Activated naive CD8-positive, alpha-beta T cell treated with anti-CD3 and anti-CD28 coated beads, Interleukin-2, amount 10 ng/mL, durations not matched to agents 7 days and 5 days (primary cell): Measurements from ENCODE around the gene CAMK2D. TPM values are rescaled to one million over a fixed set of nuclear protein-coding genes. Genes with fewer than 3 reads are reported as not detected.

ENCODE experiments used
- ATAC-seq: fragments of 150-1000 bp; cut with Tn5 transposase; one replicate; pipeline ENCODE4 v1.10.0; 2021; ENCODE audit warnings: low read depth, moderate library complexity
- POLR2A ChIA-PET: fragments of 350-600 bp; sonication (Branson Sonifier 250); formaldehyde crosslinking; loops from one replicate; lab custom pipeline; 2021; ENCODE audit warnings: antibody characterized with exemption; lab: Charles Lee
- DNase-seq: peaks from one replicate; pipeline ENCODE4 v3.0.0; 2021
- H3K27ac Mint-ChIP-seq: one replicate; pipeline ENCODE4 v1.8.0; 2022; ENCODE audit warnings: mild to moderate bottlenecking, mixed read lengths
- H3K27me3 Mint-ChIP-seq: one replicate; pipeline ENCODE4 v1.8.0; 2022; ENCODE audit warnings: mild to moderate bottlenecking, moderate library complexity, mixed read lengths
- H3K36me3 Mint-ChIP-seq: one replicate; pipeline ENCODE4 v1.8.0; 2021; ENCODE audit warnings: mild to moderate bottlenecking, mixed read lengths
- H3K4me1 Mint-ChIP-seq: one replicate; pipeline ENCODE4 v1.8.0; 2021; ENCODE audit warnings: mixed read lengths
- H3K4me3 Mint-ChIP-seq: one replicate; pipeline ENCODE4 v1.8.0; 2022; ENCODE audit warnings: mild to moderate bottlenecking, moderate library complexity, mixed read lengths
- H3K9me3 Mint-ChIP-seq: one replicate; pipeline ENCODE4 v1.8.0; 2021; ENCODE audit warnings: mixed read lengths
- total RNA-seq, 2 experiments: library from RNA; stranded (reverse); gene quantifications; one replicate each; pipeline ENCODE4 v1.2.3, GENCODE V29; 2021

The CAMK2D gene
- total RNA-seq, 2 experiments from 2014 or later = 34.8 to 35.5 TPM

- POLR2A ChIA-PET = no interaction called here
- DNase-seq = no peak
- no peak overlapping the region for H3K4me3 Mint-ChIP-seq
- peaks cover 4% of the 10 kb centered on the region for H3K4me1 Mint-ChIP-seq
- H3K9me3 Mint-ChIP-seq = no peaks in the 10 kb centered on the region
- no peaks in the 10 kb centered on the region for H3K27me3 Mint-ChIP-seq
- no peak for ATAC-seq
- peaks cover 13% of the 10 kb centered on the region for H3K36me3 Mint-ChIP-seq
- no peak overlapping the region for H3K27ac Mint-ChIP-seq
Observed at GRCh38 chr4:113614414-113614813, 147.1 kb downstream of the CAMK2D start.

- POLR2A ChIA-PET = no interaction called here
- no peak overlapping the region for H3K4me3 Mint-ChIP-seq
- H3K27me3 Mint-ChIP-seq = no peaks in the 10 kb centered on the region
- H3K27ac Mint-ChIP-seq = no peak overlapping the region
- peaks cover 18% of the 10 kb centered on the region for H3K36me3 Mint-ChIP-seq
- H3K4me1 Mint-ChIP-seq = peaks cover 4% of the 10 kb centered on the region
- H3K9me3 Mint-ChIP-seq = no peaks in the 10 kb centered on the region
- DNase-seq (no peak), ATAC-seq (no peak)
Observed at GRCh38 chr4:113613503-113613902, 148.0 kb downstream of the CAMK2D start.

- DNase-seq = no peak
- Mint-ChIP-seq H3K27ac (no peak overlapping the region), H3K4me3 (no peak overlapping the region), H3K36me3 (peaks cover 38% of the 10 kb centered on the region), H3K9me3 (no peaks in the 10 kb centered on the region), H3K27me3 (no peaks in the 10 kb centered on the region), H3K4me1 (peaks cover 7% of the 10 kb centered on the region)
- POLR2A ChIA-PET = no interaction called here
- no peak for ATAC-seq
Observed at GRCh38 chr4:113610537-113610936, 151.0 kb downstream of the CAMK2D start.

GRCh38 chr4:113607998-113608397 lies 153.5 kb downstream of the CAMK2D start:
- Mint-ChIP-seq H3K27me3 (no peaks in the 10 kb centered on the region), H3K36me3 (peaks cover 42% of the 10 kb centered on the region), H3K4me3 (no peak overlapping the region), H3K4me1 (peaks cover 7% of the 10 kb centered on the region), H3K9me3 (peaks cover 2% of the 10 kb centered on the region), H3K27ac (no peak overlapping the region)
- ATAC-seq (no peak), DNase-seq (no peak)
- POLR2A ChIA-PET = no interaction called here

- DNase-seq (no peak), ATAC-seq (no peak)
- peaks cover 10% of the 10 kb centered on the region for H3K4me1 Mint-ChIP-seq
- peaks cover 2% of the 10 kb centered on the region for H3K9me3 Mint-ChIP-seq
- no peak overlapping the region for H3K27ac Mint-ChIP-seq
- POLR2A ChIA-PET = no interaction called here
- H3K27me3 Mint-ChIP-seq = no peaks in the 10 kb centered on the region
- no peak overlapping the region for H3K4me3 Mint-ChIP-seq
- H3K36me3 Mint-ChIP-seq = peaks cover 48% of the 10 kb centered on the region
Observed at GRCh38 chr4:113607147-113607720, 154.3 kb downstream of the CAMK2D start.

- peaks cover 10% of the 10 kb centered on the region for H3K4me1 Mint-ChIP-seq
- POLR2A ChIA-PET = no interaction called here
- DNase-seq (no peak), ATAC-seq (no peak)
- peaks cover 48% of the 10 kb centered on the region for H3K36me3 Mint-ChIP-seq
- no peaks in the 10 kb centered on the region for H3K27me3 Mint-ChIP-seq
- no peak overlapping the region for H3K4me3 Mint-ChIP-seq
- peaks cover 2% of the 10 kb centered on the region for H3K9me3 Mint-ChIP-seq
- no peak overlapping the region for H3K27ac Mint-ChIP-seq
Observed at GRCh38 chr4:113604955-113605354, 156.6 kb downstream of the CAMK2D start.

- DNase-seq (no peak), ATAC-seq (no peak)
- no peak overlapping the region for H3K27ac Mint-ChIP-seq
- H3K4me1 Mint-ChIP-seq = peaks cover 10% of the 10 kb centered on the region
- H3K4me3 Mint-ChIP-seq = no peak overlapping the region
- POLR2A ChIA-PET = no interaction called here
- H3K9me3 Mint-ChIP-seq = peaks cover 2% of the 10 kb centered on the region
- peaks cover 44% of the 10 kb centered on the region for H3K36me3 Mint-ChIP-seq
- no peaks in the 10 kb centered on the region for H3K27me3 Mint-ChIP-seq
Observed at GRCh38 chr4:113603911-113604310, 157.6 kb downstream of the CAMK2D start.

GRCh38 chr4:113602646-113603228 lies 158.8 kb downstream of the CAMK2D start:
- H3K27ac Mint-ChIP-seq = no peak overlapping the region
- POLR2A ChIA-PET = no interaction called here
- DNase-seq = no peak
- H3K4me3 Mint-ChIP-seq = no peak overlapping the region
- peaks cover 41% of the 10 kb centered on the region for H3K36me3 Mint-ChIP-seq
- no peaks in the 10 kb centered on the region for H3K27me3 Mint-ChIP-seq
- peaks cover 8% of the 10 kb centered on the region for H3K4me1 Mint-ChIP-seq
- ATAC-seq = no peak
- H3K9me3 Mint-ChIP-seq = peaks cover 2% of the 10 kb centered on the region

- no peak for ATAC-seq
- no peaks in the 10 kb centered on the region for H3K27me3 Mint-ChIP-seq
- no peak for DNase-seq
- no peak overlapping the region for H3K27ac Mint-ChIP-seq
- POLR2A ChIA-PET = no interaction called here
- peaks cover 5% of the 10 kb centered on the region for H3K4me1 Mint-ChIP-seq
- peaks cover 37% of the 10 kb centered on the region for H3K36me3 Mint-ChIP-seq
- no peak overlapping the region for H3K4me3 Mint-ChIP-seq
- peaks cover 2% of the 10 kb centered on the region for H3K9me3 Mint-ChIP-seq
Observed at GRCh38 chr4:113601636-113602035, 159.9 kb downstream of the CAMK2D start.

- Mint-ChIP-seq H3K27ac (no peak overlapping the region), H3K4me1 (peaks cover 13% of the 10 kb centered on the region), H3K27me3 (no peaks in the 10 kb centered on the region), H3K9me3 (peaks cover 6% of the 10 kb centered on the region), H3K36me3 (peaks cover 50% of the 10 kb centered on the region), H3K4me3 (no peak overlapping the region)
- POLR2A ChIA-PET = interaction anchor here (1.0 kb wide), 1 partner anchor 162 kb away, joined by 3 read pairs; no protein-coding TSS in a partner anchor
- no peak for DNase-seq
- no peak for ATAC-seq
Observed at GRCh38 chr4:113596396-113596795, 165.1 kb downstream of the CAMK2D start.

- Mint-ChIP-seq H3K27me3 (no peaks in the 10 kb centered on the region), H3K27ac (no peak overlapping the region), H3K4me3 (no peak overlapping the region), H3K36me3 (peaks cover 53% of the 10 kb centered on the region), H3K9me3 (peaks cover 8% of the 10 kb centered on the region), H3K4me1 (peaks cover 14% of the 10 kb centered on the region)
- ATAC-seq = no peak
- no peak for DNase-seq
- POLR2A ChIA-PET = no interaction called here
Observed at GRCh38 chr4:113594231-113594556, 167.3 kb downstream of the CAMK2D start.

- H3K27ac Mint-ChIP-seq = no peak overlapping the region
- POLR2A ChIA-PET = no interaction called here
- no peaks in the 10 kb centered on the region for H3K27me3 Mint-ChIP-seq
- DNase-seq (no peak), ATAC-seq (no peak)
- H3K36me3 Mint-ChIP-seq = peaks cover 56% of the 10 kb centered on the region
- no peak overlapping the region for H3K4me3 Mint-ChIP-seq
- H3K9me3 Mint-ChIP-seq = peaks cover 10% of the 10 kb centered on the region
- H3K4me1 Mint-ChIP-seq = peaks cover 20% of the 10 kb centered on the region
Observed at GRCh38 chr4:113593400-113594230, 167.9 kb downstream of the CAMK2D start.

GRCh38 chr4:113591982-113592381 lies 169.6 kb downstream of the CAMK2D start:
- Mint-ChIP-seq H3K9me3 (peaks cover 10% of the 10 kb centered on the region), H3K27ac (no peak overlapping the region), H3K4me1 (peaks cover 20% of the 10 kb centered on the region), H3K36me3 (peaks cover 53% of the 10 kb centered on the region), H3K4me3 (no peak overlapping the region), H3K27me3 (no peaks in the 10 kb centered on the region)
- POLR2A ChIA-PET = interaction anchor here (0.7 kb wide), 1 partner anchor 169 kb away, joined by 3 read pairs; no protein-coding TSS in a partner anchor
- DNase-seq = no peak
- ATAC-seq = no peak
